Activated T-cell treated with anti-CD3 and anti-CD28 coated beads, Interleukin-2, amount 50 U/mL, for 72 hours (primary cell): ENCODE measurements around the gene SH3BP2. TPM values are rescaled to one million over a fixed set of nuclear protein-coding genes. Genes with fewer than 3 reads are reported as not detected.
A peak's percentile ranks its signal among the peaks of the same experiment; 100 is the strongest.

Experiments
- ATAC-seq, 2 donors: fragments of 150-1000 bp; cut with Tn5 transposase; replicated peaks in 1 of 2; 2 replicates each; pipeline ENCODE4 v1.10.0; 2021; ENCODE audit warnings: moderate library complexity in 2 of 2, mild to moderate bottlenecking in 1 of 2
- DNase-seq, 2 donors: peaks; one replicate each; pipeline ENCODE4 v3.0.0; 2021 to 2022; ENCODE audit warnings: mixed read lengths in 1 of 2
- H3K27ac Mint-ChIP-seq: one replicate; pipeline ENCODE4 v1.8.0; 2022; ENCODE audit warnings: mild to moderate bottlenecking, moderate library complexity, mixed read lengths
- H3K27me3 Mint-ChIP-seq: one replicate; pipeline ENCODE4 v1.8.0; 2022; ENCODE audit warnings: low read depth, mixed read lengths
- H3K36me3 Mint-ChIP-seq, 2 donors: one replicate each; pipeline ENCODE4 v1.8.0; 2022; ENCODE audit warnings: mixed read lengths in 2 of 2, mild to moderate bottlenecking in 1 of 2; ENCODE audit not compliant: insufficient read depth in 2 of 2
- H3K4me1 Mint-ChIP-seq: one replicate; pipeline ENCODE4 v1.8.0; 2022; ENCODE audit warnings: low read depth, mixed read lengths
- H3K4me3 Mint-ChIP-seq, 2 donors: one replicate each; pipeline ENCODE4 v1.8.0; 2022; ENCODE audit warnings: mild to moderate bottlenecking in 2 of 2, mixed read lengths in 2 of 2, moderate library complexity in 2 of 2
- H3K9me3 Mint-ChIP-seq, 2 donors: one replicate each; pipeline ENCODE4 v1.8.0; 2022; ENCODE audit warnings: mixed read lengths in 2 of 2
- total RNA-seq, 2 donors: library from RNA; stranded (reverse); gene quantifications; one replicate each; pipeline ENCODE4 v1.2.3, GENCODE V29; 2022

The SH3BP2 gene
- total RNA-seq, 2 donors from 2014 or later = 60.7 to 65.6 TPM

- DNase-seq (no peak), ATAC-seq (no peak)
- Mint-ChIP-seq H3K9me3 (no peaks in the 10 kb centered on the region), H3K27me3 (no peaks in the 10 kb centered on the region), H3K4me3 (no peak overlapping the region), H3K36me3 (no peaks in the 10 kb centered on the region), H3K27ac (no peak overlapping the region), H3K4me1 (peaks cover 38% of the 10 kb centered on the region)
Observed at GRCh38 chr4:2834001-2834921, 41.4 kb downstream of the SH3BP2 start.

GRCh38 chr4:2835978-2836377 lies 43.1 kb downstream of the SH3BP2 start:
- ATAC-seq = no peak
- Mint-ChIP-seq H3K27ac (peak overlapping the region; percentile 91), H3K27me3 (no peaks in the 10 kb centered on the region), H3K4me3 (no peak overlapping the region), H3K36me3 (peaks cover 4 to 6% of the 10 kb centered on the region in 2 donors), H3K4me1 (peaks cover 40% of the 10 kb centered on the region), H3K9me3 (peaks cover 2 to 3% of the 10 kb centered on the region in 2 donors)
- no peak for DNase-seq

- H3K9me3 Mint-ChIP-seq = peaks cover 2 to 3% of the 10 kb centered on the region in 2 donors
- peaks cover 4 to 6% of the 10 kb centered on the region in 2 donors for H3K36me3 Mint-ChIP-seq
- H3K27ac Mint-ChIP-seq = peak overlapping the region; percentile 63
- no peaks in the 10 kb centered on the region for H3K27me3 Mint-ChIP-seq
- DNase-seq (no peak), ATAC-seq (no peak)
- no peak overlapping the region for H3K4me3 Mint-ChIP-seq
- peaks cover 40% of the 10 kb centered on the region for H3K4me1 Mint-ChIP-seq
Observed at GRCh38 chr4:2836391-2836859, 43.5 kb downstream of the SH3BP2 start.

GRCh38 chr4:2837110-2837903 lies 44.4 kb downstream of the SH3BP2 start:
- ATAC-seq (peak; percentile 4 to 14), DNase-seq (no peak)
- Mint-ChIP-seq H3K27ac (peak overlapping the region; percentile 90), H3K27me3 (no peaks in the 10 kb centered on the region), H3K4me3 (peak overlapping the region; percentile 76 to 86), H3K4me1 (peaks cover 40% of the 10 kb centered on the region), H3K9me3 (peaks cover 2 to 3% of the 10 kb centered on the region in 2 donors), H3K36me3 (peaks cover 6% of the 10 kb centered on the region in 2 donors)

GRCh38 chr4:2837904-2838496 lies 45.1 kb downstream of the SH3BP2 start:
- peak; percentile 62 to 73 for DNase-seq
- no peaks in the 10 kb centered on the region for H3K27me3 Mint-ChIP-seq
- H3K4me3 Mint-ChIP-seq = peak overlapping the region; percentile 76 to 86
- H3K36me3 Mint-ChIP-seq = peaks cover 6% of the 10 kb centered on the region in 2 donors
- ATAC-seq = peak; percentile 83 to 86
- peaks cover 2 to 3% of the 10 kb centered on the region in 2 donors for H3K9me3 Mint-ChIP-seq
- peaks cover 47% of the 10 kb centered on the region for H3K4me1 Mint-ChIP-seq
- peak overlapping the region; percentile 34 for H3K27ac Mint-ChIP-seq

- no peak for DNase-seq
- Mint-ChIP-seq H3K36me3 (peaks cover 6% of the 10 kb centered on the region in 2 donors), H3K9me3 (peaks cover 2 to 3% of the 10 kb centered on the region in 2 donors), H3K4me3 (peak overlapping the region; percentile 76 to 86), H3K4me1 (peaks cover 47% of the 10 kb centered on the region), H3K27me3 (no peaks in the 10 kb centered on the region), H3K27ac (peak overlapping the region; percentile 34)
- ATAC-seq = no peak
Observed at GRCh38 chr4:2839060-2839459, 46.2 kb downstream of the SH3BP2 start.

GRCh38 chr4:2842687-2843262 lies 49.9 kb downstream of the SH3BP2 start:
- no peak for ATAC-seq
- H3K4me3 Mint-ChIP-seq = peak overlapping the region; percentile 84 to 89
- no peaks in the 10 kb centered on the region for H3K27me3 Mint-ChIP-seq
- no peak for DNase-seq
- H3K4me1 Mint-ChIP-seq = peaks cover 57% of the 10 kb centered on the region
- peak overlapping the region; percentile 3 for H3K27ac Mint-ChIP-seq
- peaks cover 9 to 11% of the 10 kb centered on the region in 2 donors for H3K36me3 Mint-ChIP-seq
- peaks cover 2 to 3% of the 10 kb centered on the region in 2 donors for H3K9me3 Mint-ChIP-seq

GRCh38 chr4:2843263-2843940 lies 50.5 kb downstream of the SH3BP2 start, which contains the start of gene ADD1:
ADD1 (plus strand) TSS chr4:2843844; CDS start chr4:2875916, 32,072 bp downstream.
- Mint-ChIP-seq H3K9me3 (peaks cover 2 to 3% of the 10 kb centered on the region in 2 donors), H3K4me1 (peaks cover 57% of the 10 kb centered on the region), H3K36me3 (peaks cover 9 to 11% of the 10 kb centered on the region in 2 donors), H3K27ac (peak within 1 kb of the TSS; percentile 99), H3K27me3 (no peaks in the 10 kb centered on the region), H3K4me3 (peak within 1 kb of the TSS; percentile 84 to 97)
- peak; percentile 96 for ATAC-seq
- DNase-seq = peak; percentile 94 to 99

GRCh38 chr4:2843941-2844584 lies 51.2 kb downstream of the SH3BP2 start:
- H3K27me3 Mint-ChIP-seq = no peaks in the 10 kb centered on the region
- H3K9me3 Mint-ChIP-seq = peaks cover 2 to 3% of the 10 kb centered on the region in 2 donors
- peaks cover 57% of the 10 kb centered on the region for H3K4me1 Mint-ChIP-seq
- H3K4me3 Mint-ChIP-seq = peak overlapping the region; percentile 84 to 97
- H3K27ac Mint-ChIP-seq = peak overlapping the region; percentile 99
- peaks cover 11% of the 10 kb centered on the region in 2 donors for H3K36me3 Mint-ChIP-seq
- DNase-seq = peak in 1 of 2 donors; percentile 18
- ATAC-seq = peak; percentile 2 to 30

- peaks cover 5 to 7% of the 10 kb centered on the region in 2 donors for H3K36me3 Mint-ChIP-seq
- no peaks in the 10 kb centered on the region for H3K27me3 Mint-ChIP-seq
- peaks cover 73% of the 10 kb centered on the region for H3K4me1 Mint-ChIP-seq
- H3K4me3 Mint-ChIP-seq = peak overlapping the region; percentile 84 to 97
- H3K9me3 Mint-ChIP-seq = no peaks in the 10 kb centered on the region
- DNase-seq (no peak), ATAC-seq (peak; percentile 8 to 15)
- H3K27ac Mint-ChIP-seq = peak overlapping the region; percentile 96
Observed at GRCh38 chr4:2846172-2846571, 53.3 kb downstream of the SH3BP2 start.

GRCh38 chr4:2847302-2847871 lies 54.5 kb downstream of the SH3BP2 start:
- ATAC-seq = no peak
- peak overlapping the region; percentile 16 to 62 for H3K4me3 Mint-ChIP-seq
- H3K36me3 Mint-ChIP-seq = peaks cover 5% of the 10 kb centered on the region in 2 donors
- peak overlapping the region; percentile 70 for H3K27ac Mint-ChIP-seq
- H3K9me3 Mint-ChIP-seq = no peaks in the 10 kb centered on the region
- no peak for DNase-seq
- H3K4me1 Mint-ChIP-seq = peaks cover 84% of the 10 kb centered on the region
- no peaks in the 10 kb centered on the region for H3K27me3 Mint-ChIP-seq
